HG03558 (cell line): ENCODE results near the gene EYS.

Experiments used
- ATAC-seq: cut with Tn5 transposase; IDR thresholded peaks from one replicate; pipeline ENCODE4 v1.9.1; 2021; ENCODE audit warnings: moderate number of reproducible peaks; ENCODE audit not compliant: unreplicated experiment; ENCODE audit errors: extremely low read depth

Gene EYS

DNA sequence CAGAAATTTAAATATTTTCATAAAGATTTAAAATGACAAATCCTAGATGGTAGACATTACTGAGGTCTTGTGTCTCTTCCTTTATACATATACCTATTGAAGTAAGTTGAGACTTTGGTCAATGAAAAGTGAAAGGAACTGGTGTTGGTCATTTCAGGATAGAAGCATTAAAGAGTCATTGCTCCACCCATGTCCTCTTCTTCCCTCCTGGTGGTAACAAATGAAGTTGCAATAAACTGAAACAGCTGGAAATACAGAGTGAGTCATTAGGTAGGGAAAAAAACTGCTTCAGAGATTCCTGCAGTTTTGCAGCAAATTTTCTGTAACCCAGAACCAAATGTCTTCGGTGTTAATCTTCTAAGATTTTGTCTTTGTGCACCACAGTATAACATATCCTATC, 448.0 kb downstream of the EYS start:
- ATAC-seq = no peak

DNA sequence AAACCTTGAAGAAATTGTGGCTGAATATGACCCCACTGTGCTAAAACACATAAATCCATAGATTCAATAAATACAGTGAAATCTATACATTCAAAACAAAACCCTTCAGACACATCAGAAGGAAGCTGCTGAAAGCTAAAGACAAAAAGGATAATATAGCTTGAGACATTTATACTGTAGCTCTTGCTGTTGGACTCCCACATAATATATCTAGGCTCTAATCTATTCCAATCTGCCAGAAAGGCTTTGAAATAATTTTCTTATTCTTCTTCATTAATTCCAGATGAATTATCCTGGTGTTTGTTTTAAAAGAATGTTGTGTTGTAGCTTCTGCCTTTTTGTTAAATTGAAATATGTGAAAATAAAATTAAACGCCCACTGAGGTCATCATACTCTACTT, 454.0 kb downstream of the EYS start:
- ATAC-seq = no peak

DNA sequence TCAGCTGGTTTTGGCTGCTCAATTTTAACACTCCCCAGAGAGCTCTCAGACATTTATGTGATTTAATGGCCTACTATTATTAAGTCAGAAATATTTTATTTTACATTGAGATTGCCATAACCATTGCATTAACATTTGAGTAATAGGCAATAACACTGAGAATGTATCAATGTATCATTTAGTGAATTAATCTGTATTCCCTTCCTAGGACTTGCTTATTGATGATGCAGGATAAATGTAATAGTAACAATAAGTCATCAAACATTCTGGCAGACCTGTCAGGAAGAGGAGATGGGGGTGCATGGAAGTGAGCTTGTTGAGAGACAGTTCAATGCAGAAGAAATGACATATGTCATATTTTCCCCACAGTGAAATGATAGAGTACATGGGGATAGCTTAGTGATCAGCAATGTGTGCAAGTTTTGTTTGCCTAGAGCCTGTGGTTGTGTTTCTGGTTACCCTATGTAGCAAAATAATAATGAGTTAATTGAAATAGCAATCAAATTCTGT, 458.9 kb downstream of the EYS start:
- ATAC-seq = no peak

DNA sequence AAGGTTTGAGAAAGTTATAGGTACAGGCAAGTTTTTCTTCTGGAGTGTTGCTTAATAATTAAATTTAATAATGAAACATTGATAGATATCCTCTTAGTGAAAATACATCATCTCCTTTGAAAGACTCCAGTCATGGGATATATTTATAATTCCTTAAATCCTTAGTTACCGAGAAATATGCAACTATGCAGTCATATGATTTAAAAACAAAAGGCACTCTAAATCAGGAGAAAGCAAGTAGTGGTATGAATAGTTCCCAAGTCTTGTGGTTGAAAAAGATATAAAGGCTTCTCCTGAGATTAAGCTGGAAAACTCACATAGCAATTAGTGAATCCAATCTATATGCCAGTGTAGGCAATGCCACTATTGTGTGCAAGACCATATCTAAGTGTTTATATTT, 475.4 kb downstream of the EYS start:
- ATAC-seq = no peak

DNA sequence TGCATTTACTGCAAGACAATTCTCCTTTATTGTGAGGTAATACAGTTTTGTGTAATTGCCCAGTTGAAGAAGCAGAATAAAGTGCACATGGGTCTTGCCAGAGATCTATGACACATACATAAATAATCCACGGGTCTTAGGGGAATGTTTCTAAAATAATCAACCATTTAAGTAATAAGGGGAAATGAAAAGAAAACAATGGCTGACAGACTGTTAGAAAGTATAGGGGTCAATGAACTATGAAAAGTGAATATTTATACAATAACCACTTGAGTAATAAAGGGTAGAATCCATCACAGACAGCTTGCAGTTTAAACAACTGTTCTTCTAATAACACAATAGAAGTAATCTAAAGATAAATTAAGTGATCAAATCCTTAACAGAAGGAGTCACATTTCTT, 477.2 kb downstream of the EYS start:
- ATAC-seq = no peak

- ATAC-seq = no peak
Measured at GRCh38 chr6:65221153-65221552, 485.9 kb downstream of the EYS start.

DNA sequence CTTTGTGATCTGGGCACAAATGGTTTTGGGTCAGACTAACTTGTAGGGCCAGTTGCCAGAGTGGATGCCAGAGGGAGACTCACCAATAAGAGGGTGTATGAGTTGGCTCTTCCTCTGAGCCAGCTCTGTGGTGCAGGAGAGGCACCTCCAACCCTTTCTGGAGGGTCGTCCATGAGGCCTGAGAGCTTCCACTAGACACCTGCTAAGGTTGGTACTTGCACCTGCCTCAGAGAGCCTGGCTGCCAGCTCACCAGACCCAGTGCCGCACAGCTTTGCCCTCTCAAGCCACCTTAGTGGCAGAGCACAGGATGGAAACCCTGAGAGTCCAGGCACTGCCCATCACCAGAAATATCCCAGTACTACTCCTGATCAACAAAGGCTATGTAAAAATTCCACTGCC, 504.3 kb downstream of the EYS start:
- ATAC-seq = no peak

GRCh38 chr6:65199683-65200082, 507.3 kb downstream of the EYS start:
- no peak for ATAC-seq

GRCh38 chr6:65199121-65199520, 507.9 kb downstream of the EYS start:
- ATAC-seq = no peak

DNA sequence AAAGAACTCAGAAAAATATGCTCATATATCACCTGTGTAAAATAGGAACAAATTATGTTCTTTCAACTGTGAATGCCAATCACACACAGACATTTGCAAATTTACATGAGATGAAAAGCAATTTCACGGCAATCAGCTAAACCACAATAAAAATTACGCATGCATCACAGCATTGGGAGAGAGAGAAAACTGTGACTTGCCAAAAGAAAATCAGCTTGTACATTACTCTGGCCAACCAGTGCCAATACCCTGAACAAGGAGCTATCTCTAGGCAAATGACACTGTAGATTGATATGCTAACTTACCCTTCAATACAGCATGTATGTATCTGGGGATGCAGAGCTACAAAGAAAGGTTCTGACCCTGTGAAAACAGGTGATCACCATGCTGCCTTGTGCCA, 515.6 kb downstream of the EYS start:
- ATAC-seq = no peak

- ATAC-seq = no peak
Measured at GRCh38 chr6:65189236-65189881, 517.7 kb downstream of the EYS start.

- ATAC-seq = no peak
Measured at GRCh38 chr6:65186826-65187225, 520.2 kb downstream of the EYS start.

DNA sequence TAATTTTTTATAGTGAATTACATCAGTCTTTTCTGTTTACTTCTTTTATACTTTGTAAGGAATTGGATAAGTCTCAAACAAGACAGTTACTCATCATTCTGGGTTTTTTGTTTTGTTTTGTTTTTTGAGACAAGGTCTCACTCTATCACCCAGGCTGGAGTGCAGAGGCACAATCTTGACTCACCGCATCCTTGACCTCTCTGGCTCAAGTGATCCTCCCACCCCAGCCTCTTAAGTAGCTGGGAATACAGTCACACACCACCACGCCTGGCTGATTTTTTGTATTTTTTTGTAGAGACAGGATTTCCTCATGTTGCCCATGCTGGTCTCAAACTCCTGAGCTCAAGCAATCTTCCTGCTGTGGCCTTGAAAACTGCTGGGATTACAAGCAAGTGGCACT, 524.3 kb downstream of the EYS start:
- ATAC-seq = no peak

DNA sequence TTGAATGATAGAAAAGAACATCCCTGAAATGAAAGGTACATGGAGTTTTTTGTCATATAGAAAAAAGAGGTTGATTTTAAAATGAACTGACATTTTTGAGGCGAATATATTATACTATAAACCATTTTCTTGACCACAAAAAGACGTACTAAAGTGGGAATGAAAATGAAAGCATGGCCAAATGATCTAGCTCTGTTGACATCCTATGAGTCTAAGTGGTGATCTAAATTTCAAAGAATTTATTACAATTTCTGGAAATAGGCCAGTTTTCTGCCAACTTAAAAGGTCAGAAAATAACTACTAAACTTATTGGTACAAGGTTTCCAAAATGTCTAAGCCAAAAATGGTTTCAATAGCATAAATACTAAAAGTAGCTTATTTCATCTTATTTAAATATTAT, 536.8 kb downstream of the EYS start:
- no peak for ATAC-seq

- no peak for ATAC-seq
Measured at GRCh38 chr6:65161661-65162060, 545.4 kb downstream of the EYS start.

DNA sequence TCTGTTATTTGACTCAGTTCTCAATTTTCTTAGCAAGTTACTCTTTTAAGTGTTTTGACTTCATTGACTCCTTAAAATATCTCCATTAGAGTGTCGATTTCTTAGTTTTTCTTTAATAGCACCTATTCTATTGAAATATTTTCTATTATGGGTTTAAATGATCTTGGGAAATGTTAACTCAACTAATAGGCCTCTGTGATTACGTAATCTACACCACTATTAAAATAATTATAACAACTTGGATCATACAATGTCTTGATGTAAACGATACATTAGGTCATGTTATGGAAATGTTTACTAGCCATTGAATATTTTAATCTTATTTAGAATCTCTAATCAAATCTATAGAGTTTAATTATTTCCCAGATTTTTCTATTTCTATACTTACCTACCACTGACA, 550.0 kb downstream of the EYS start:
- no peak for ATAC-seq

DNA sequence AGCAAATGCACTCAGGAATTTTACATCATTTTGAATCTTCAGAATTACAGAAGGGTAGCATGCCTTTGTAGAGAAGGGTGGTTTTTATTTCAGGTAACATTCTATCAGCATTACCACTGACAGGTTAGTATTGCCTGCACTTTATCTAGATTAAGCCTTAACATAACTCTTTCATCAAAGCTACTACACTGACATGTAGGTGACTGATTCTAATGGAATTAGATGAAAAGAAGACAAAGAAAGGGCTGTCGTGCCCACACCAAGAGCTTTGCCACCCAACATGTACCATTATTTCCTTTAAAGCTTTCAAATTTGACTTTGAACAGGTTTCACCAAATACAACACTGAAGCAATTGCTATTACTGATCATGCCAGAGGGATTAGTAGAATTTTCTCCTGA, 551.9 kb downstream of the EYS start:
- ATAC-seq = no peak

DNA sequence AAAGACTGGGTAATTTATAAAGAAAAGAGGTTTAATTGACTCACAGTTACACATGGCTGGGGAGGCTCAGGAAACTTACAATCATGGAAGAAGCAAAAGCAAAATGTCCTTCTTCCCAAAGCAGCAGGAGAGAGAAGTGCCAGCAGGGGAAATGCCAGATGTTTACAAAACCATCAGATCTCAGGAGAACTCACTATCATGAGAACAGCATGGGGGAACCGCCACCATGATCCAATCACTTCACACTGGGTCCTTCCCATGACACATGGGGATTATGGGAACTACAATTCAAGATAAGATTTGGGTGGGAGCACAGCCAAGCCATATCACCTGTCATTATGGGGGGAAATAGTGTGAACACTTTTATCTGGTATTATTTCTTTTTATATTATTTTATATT, 557.2 kb downstream of the EYS start:
- ATAC-seq = no peak

- no peak for ATAC-seq
Measured at GRCh38 chr6:65148839-65149238, 558.2 kb downstream of the EYS start.

- no peak for ATAC-seq
Measured at GRCh38 chr6:65135567-65135966, 571.5 kb downstream of the EYS start.

DNA sequence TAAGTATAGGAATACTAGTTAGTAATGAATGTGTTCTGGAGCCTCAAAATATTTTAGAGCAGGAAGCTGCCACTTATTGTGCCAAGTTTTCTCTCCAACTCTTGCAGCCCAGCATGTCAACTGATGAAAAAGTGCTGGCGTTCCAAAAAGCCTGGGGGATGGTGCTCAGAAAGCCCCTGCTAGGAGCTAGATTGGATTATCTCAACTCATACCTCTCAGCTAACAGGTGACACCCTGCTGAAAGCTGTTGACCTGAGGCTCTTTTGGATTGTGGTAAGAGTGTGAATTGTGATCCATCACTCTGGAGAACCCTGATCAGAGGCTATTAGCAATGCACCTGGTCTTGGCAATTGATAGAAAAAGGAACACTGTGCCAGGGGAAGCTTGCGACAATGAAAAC, 580.4 kb downstream of the EYS start:
- no peak for ATAC-seq

GRCh38 chr6:65123521-65123920, 583.5 kb downstream of the EYS start:
- no peak for ATAC-seq
